GM23338 (cell line): Measurements from ENCODE around the gene KCNT2.

Experiments
- CREB1 ChIP-seq: fragments of 250-450 bp; sonication (Bioruptor Pico); IDR thresholded peaks from 2 replicates; pipeline ENCODE4 v1.5.0; 2020; ENCODE audit warnings: low read depth, mild to moderate bottlenecking, moderate library complexity
- JUNB ChIP-seq: IDR thresholded peaks from one replicate; pipeline ENCODE4 v1.6.1; 2016; ENCODE audit warnings: antibody characterized with exemption; ENCODE audit not compliant: unreplicated experiment
- POLR2AphosphoS5 ChIP-seq: IDR thresholded peaks from 2 replicates; pipeline ENCODE4 v1.6.1; 2016; ENCODE audit warnings: antibody characterized with exemption, low read depth
- TF ChIP-seq, protein P1 (sequence below): IDR thresholded peaks from one replicate; pipeline ENCODE4 v1.6.1; 2018; ENCODE audit warnings: antibody characterized with exemption; ENCODE audit not compliant: unreplicated experiment
- TF ChIP-seq, protein P2 (sequence below), 2 experiments: fragments of 200-600 bp in 1 of 2; sonication (generic) in 1 of 2; conservative IDR thresholded peaks; 2 replicates each; pipeline versions ENCODE4 v1.5.1 to v1.6.1; 2016 to 2017; ENCODE audit warnings: antibody characterized with exemption in 2 of 2, low read depth in 2 of 2, mild to moderate bottlenecking in 2 of 2, moderate library complexity in 1 of 2

DNA sequence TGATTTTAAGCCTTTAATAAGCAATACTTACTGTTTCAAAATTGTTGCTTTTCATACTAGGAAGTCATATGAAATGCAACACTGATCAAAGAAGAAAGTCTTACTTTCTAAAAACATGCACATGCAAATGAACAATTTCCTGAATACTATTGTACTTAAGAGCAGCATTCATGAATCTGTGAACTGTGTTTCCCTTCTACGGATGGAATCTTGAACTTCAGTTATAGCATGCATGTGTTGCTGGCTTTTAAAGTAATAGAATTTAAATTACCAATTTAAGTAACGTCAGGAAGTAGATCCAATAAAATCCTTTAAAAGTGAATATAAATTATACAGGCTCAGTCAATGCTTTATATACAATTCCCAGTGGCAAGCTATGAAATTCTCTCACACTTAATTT lies 348.9 kb downstream of the KCNT2 start:
- TF ChIP-seq, protein P1, sequence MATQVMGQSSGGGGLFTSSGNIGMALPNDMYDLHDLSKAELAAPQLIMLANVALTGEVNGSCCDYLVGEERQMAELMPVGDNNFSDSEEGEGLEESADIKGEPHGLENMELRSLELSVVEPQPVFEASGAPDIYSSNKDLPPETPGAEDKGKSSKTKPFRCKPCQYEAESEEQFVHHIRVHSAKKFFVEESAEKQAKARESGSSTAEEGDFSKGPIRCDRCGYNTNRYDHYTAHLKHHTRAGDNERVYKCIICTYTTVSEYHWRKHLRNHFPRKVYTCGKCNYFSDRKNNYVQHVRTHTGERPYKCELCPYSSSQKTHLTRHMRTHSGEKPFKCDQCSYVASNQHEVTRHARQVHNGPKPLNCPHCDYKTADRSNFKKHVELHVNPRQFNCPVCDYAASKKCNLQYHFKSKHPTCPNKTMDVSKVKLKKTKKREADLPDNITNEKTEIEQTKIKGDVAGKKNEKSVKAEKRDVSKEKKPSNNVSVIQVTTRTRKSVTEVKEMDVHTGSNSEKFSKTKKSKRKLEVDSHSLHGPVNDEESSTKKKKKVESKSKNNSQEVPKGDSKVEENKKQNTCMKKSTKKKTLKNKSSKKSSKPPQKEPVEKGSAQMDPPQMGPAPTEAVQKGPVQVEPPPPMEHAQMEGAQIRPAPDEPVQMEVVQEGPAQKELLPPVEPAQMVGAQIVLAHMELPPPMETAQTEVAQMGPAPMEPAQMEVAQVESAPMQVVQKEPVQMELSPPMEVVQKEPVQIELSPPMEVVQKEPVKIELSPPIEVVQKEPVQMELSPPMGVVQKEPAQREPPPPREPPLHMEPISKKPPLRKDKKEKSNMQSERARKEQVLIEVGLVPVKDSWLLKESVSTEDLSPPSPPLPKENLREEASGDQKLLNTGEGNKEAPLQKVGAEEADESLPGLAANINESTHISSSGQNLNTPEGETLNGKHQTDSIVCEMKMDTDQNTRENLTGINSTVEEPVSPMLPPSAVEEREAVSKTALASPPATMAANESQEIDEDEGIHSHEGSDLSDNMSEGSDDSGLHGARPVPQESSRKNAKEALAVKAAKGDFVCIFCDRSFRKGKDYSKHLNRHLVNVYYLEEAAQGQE = no peak
- TF ChIP-seq CREB1 (CRISPR knock-in tag) (no peak), POLR2AphosphoS5 (no peak), JUNB (no peak)
- TF ChIP-seq, protein P2, sequence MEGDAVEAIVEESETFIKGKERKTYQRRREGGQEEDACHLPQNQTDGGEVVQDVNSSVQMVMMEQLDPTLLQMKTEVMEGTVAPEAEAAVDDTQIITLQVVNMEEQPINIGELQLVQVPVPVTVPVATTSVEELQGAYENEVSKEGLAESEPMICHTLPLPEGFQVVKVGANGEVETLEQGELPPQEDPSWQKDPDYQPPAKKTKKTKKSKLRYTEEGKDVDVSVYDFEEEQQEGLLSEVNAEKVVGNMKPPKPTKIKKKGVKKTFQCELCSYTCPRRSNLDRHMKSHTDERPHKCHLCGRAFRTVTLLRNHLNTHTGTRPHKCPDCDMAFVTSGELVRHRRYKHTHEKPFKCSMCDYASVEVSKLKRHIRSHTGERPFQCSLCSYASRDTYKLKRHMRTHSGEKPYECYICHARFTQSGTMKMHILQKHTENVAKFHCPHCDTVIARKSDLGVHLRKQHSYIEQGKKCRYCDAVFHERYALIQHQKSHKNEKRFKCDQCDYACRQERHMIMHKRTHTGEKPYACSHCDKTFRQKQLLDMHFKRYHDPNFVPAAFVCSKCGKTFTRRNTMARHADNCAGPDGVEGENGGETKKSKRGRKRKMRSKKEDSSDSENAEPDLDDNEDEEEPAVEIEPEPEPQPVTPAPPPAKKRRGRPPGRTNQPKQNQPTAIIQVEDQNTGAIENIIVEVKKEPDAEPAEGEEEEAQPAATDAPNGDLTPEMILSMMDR (conservative IDR thresholded peaks at IDR 0.05; ENCODE audit: low read depth in 2 of 2) = no peak
